Measurements from ENCODE around the gene RBM3. TPM values are rescaled to one million over a fixed set of nuclear protein-coding genes. Genes with fewer than 3 reads are reported as not detected.

Gene RBM3
- total RNA-seq, 1 donor from 2014 or later = 264 TPM

DNA sequence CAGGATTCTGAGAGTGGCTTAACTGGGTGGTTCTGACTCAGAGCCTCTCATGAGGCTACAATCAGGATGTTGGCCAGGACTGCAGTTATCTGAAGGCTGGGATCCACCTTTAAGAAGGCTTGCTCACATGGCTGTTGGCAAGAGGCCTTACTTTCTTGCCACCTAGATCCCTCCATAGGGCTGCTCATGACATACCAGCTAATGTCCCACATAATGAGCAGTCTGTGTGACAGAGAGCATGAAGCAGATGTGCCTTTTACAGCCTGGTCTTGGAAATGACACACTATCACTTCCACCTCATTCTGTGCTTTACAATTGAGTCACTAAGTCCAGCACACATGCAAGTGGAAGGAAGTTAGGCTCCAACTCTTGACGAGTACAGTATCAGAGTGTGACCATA lies 4.3 kb upstream of the RBM3 start:
- H3K36me3 Mint-ChIP-seq (ENCODE audit: low read depth, unreplicated experiment) = peaks cover 4% of the 10 kb centered on the region
- FAIRE-seq = no peak
- Histone ChIP-seq H3K4me2 (ENCODE audit: low read length) (no peak overlapping the region), H3K79me2 (ENCODE audit: insufficient read depth, low read length) (peaks cover 6% of the 10 kb centered on the region), H3K27ac (ENCODE audit: low read depth, low read length) (peak overlapping the region; percentile 1), H4K20me1 (ENCODE audit: insufficient read depth, low read length) (no peaks in the 10 kb centered on the region), H3K9me3 (ENCODE audit: insufficient read depth, low read depth, low read length) (no peaks in the 10 kb centered on the region), H3K4me3 (ENCODE audit: insufficient read depth, low read depth, low read length) (no peak overlapping the region), H3K36me3 (ENCODE audit: insufficient read depth, low read length) (peaks cover under 1% of the 10 kb centered on the region), H3K4me1 (ENCODE audit: insufficient read depth, low read length) (peaks cover 9% of the 10 kb centered on the region), H2AFZ (ENCODE audit: low read depth, low read length) (no peak overlapping the region), H3K9ac (ENCODE audit: low read length) (no peak overlapping the region), H3K27me3 (ENCODE audit: insufficient read depth, low read length) (no peaks in the 10 kb centered on the region)
- DNase-seq (ENCODE audit: low read depth) = peak; percentile 21
- no peak for TF ChIP-seq EZH2 (IDR thresholded peaks at IDR 0.05; ENCODE audit: insufficient read depth, low read length)
- TF ChIP-seq, protein P1, sequence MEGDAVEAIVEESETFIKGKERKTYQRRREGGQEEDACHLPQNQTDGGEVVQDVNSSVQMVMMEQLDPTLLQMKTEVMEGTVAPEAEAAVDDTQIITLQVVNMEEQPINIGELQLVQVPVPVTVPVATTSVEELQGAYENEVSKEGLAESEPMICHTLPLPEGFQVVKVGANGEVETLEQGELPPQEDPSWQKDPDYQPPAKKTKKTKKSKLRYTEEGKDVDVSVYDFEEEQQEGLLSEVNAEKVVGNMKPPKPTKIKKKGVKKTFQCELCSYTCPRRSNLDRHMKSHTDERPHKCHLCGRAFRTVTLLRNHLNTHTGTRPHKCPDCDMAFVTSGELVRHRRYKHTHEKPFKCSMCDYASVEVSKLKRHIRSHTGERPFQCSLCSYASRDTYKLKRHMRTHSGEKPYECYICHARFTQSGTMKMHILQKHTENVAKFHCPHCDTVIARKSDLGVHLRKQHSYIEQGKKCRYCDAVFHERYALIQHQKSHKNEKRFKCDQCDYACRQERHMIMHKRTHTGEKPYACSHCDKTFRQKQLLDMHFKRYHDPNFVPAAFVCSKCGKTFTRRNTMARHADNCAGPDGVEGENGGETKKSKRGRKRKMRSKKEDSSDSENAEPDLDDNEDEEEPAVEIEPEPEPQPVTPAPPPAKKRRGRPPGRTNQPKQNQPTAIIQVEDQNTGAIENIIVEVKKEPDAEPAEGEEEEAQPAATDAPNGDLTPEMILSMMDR (IDR thresholded peaks at IDR 0.05; ENCODE audit: insufficient read depth, low read depth, low read length) = no peak
- H3K4me3 Mint-ChIP-seq (ENCODE audit: unreplicated experiment) = no peak overlapping the region
- no peak overlapping the region for H3K27ac Mint-ChIP-seq (ENCODE audit: unreplicated experiment)
- H3K4me1 Mint-ChIP-seq (ENCODE audit: low read depth, unreplicated experiment) = no peaks in the 10 kb centered on the region
- H3K27me3 Mint-ChIP-seq (ENCODE audit: low read depth, unreplicated experiment) = no peaks in the 10 kb centered on the region
- no peaks in the 10 kb centered on the region for H3K9me3 Mint-ChIP-seq (ENCODE audit: unreplicated experiment)

DNA sequence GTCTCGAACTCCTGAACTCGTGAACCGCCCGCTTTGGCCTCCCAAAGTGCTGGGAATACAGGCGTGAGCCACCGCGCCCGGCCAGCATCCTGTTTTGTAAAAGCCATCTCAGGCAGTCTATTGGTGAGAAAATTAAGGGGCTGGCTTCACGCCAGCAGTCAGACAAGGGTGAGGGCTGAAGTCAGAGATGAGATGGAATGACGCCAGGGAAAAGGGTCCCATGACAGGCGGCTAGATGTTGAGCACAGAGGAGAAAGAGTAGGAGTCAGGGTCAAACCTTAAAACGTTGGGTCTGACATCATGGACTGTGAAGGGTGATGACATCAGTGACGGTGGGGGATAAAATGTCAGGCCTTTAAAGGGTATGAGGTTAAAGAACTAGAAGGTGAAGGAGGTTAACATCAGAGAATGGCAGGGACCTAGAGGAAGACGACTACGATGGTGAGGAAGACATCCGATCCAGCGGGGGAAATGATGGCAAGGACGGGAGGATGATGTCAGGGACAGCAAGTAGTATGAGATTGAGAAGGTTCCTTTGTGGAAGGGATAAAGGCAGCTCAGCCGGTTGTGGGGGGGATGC lies 504 bp upstream of the RBM3 start:
- no peaks in the 10 kb centered on the region for H3K9me3 ChIP-seq (ENCODE audit: insufficient read depth, low read depth, low read length)
- H3K79me2 ChIP-seq (ENCODE audit: insufficient read depth, low read length) = peaks cover 34% of the 10 kb centered on the region
- peak overlapping the region; percentile 100 for H3K4me2 ChIP-seq (ENCODE audit: low read length)
- H3K27me3 ChIP-seq (ENCODE audit: insufficient read depth, low read length) = no peaks in the 10 kb centered on the region
- peak overlapping the region; percentile 100 for H3K27ac Mint-ChIP-seq (ENCODE audit: unreplicated experiment)
- peak overlapping the region; percentile 98 for H3K4me3 ChIP-seq (ENCODE audit: insufficient read depth, low read depth, low read length)
- peak overlapping the region; percentile 99 for H3K27ac ChIP-seq (ENCODE audit: low read depth, low read length)
- H3K4me1 Mint-ChIP-seq (ENCODE audit: low read depth, unreplicated experiment) = peaks cover 3% of the 10 kb centered on the region
- TF ChIP-seq, protein P1 (IDR thresholded peaks at IDR 0.05; ENCODE audit: insufficient read depth, low read depth, low read length) = no peak
- no peak for TF ChIP-seq EZH2 (IDR thresholded peaks at IDR 0.05; ENCODE audit: insufficient read depth, low read length)
- no peaks in the 10 kb centered on the region for H3K9me3 Mint-ChIP-seq (ENCODE audit: unreplicated experiment)
- H3K27me3 Mint-ChIP-seq (ENCODE audit: low read depth, unreplicated experiment) = no peaks in the 10 kb centered on the region
- H3K9ac ChIP-seq (ENCODE audit: low read length) = peak overlapping the region; percentile 100
- H3K4me3 Mint-ChIP-seq (ENCODE audit: unreplicated experiment) = peak overlapping the region; percentile 94
- H2AFZ ChIP-seq (ENCODE audit: low read depth, low read length) = peak overlapping the region; percentile 64
- FAIRE-seq (no peak), DNase-seq (ENCODE audit: low read depth) (no peak)
- peaks cover 26% of the 10 kb centered on the region for H4K20me1 ChIP-seq (ENCODE audit: insufficient read depth, low read length)
- H3K36me3 Mint-ChIP-seq (ENCODE audit: low read depth, unreplicated experiment) = peaks cover 10% of the 10 kb centered on the region
- H3K36me3 ChIP-seq (ENCODE audit: insufficient read depth, low read length) = peaks cover 22% of the 10 kb centered on the region
- H3K4me1 ChIP-seq (ENCODE audit: insufficient read depth, low read length) = peaks cover 26% of the 10 kb centered on the region

DNA sequence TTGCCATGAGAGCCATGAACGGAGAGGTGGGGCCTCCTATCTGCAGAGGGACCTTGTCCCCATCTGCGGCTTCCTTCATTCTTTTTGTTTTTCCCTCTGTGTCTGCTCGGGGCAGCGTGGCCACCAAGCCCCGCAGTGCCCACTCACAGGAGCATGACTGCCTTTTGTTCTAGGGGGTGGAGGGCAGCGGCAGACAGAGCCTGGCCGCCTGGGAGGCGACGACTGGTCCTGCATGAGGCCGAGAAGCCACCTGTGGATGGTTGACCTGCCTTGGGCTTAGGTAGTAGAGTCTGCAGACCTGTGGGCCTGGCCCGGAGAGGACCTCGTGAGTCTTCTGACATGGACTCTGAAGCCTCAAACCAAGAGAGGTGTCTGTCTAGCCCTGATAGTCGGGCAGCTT lies 1.4 kb downstream of the RBM3 start:
- Histone ChIP-seq H3K4me1 (ENCODE audit: insufficient read depth, low read length) (peaks cover 22% of the 10 kb centered on the region), H3K4me2 (ENCODE audit: low read length) (peak overlapping the region; percentile 100), H3K79me2 (ENCODE audit: insufficient read depth, low read length) (peaks cover 34% of the 10 kb centered on the region), H2AFZ (ENCODE audit: low read depth, low read length) (no peak overlapping the region), H3K27me3 (ENCODE audit: insufficient read depth, low read length) (no peaks in the 10 kb centered on the region), H3K9me3 (ENCODE audit: insufficient read depth, low read depth, low read length) (no peaks in the 10 kb centered on the region), H3K36me3 (ENCODE audit: insufficient read depth, low read length) (peaks cover 22% of the 10 kb centered on the region), H4K20me1 (ENCODE audit: insufficient read depth, low read length) (peaks cover 39% of the 10 kb centered on the region), H3K9ac (ENCODE audit: low read length) (peak overlapping the region; percentile 100), H3K4me3 (ENCODE audit: insufficient read depth, low read depth, low read length) (peak overlapping the region; percentile 98), H3K27ac (ENCODE audit: low read depth, low read length) (peak overlapping the region; percentile 99)
- DNase-seq (ENCODE audit: low read depth) (no peak), FAIRE-seq (no peak)
- H3K27me3 Mint-ChIP-seq (ENCODE audit: low read depth, unreplicated experiment) = no peaks in the 10 kb centered on the region
- no peaks in the 10 kb centered on the region for H3K9me3 Mint-ChIP-seq (ENCODE audit: unreplicated experiment)
- TF ChIP-seq EZH2 (IDR thresholded peaks at IDR 0.05; ENCODE audit: insufficient read depth, low read length) = no peak
- TF ChIP-seq, protein P1 (IDR thresholded peaks at IDR 0.05; ENCODE audit: insufficient read depth, low read depth, low read length) = no peak
- peak overlapping the region; percentile 94 for H3K4me3 Mint-ChIP-seq (ENCODE audit: unreplicated experiment)
- H3K27ac Mint-ChIP-seq (ENCODE audit: unreplicated experiment) = peak overlapping the region; percentile 100
- peaks cover 10% of the 10 kb centered on the region for H3K36me3 Mint-ChIP-seq (ENCODE audit: low read depth, unreplicated experiment)
- peaks cover 10% of the 10 kb centered on the region for H3K4me1 Mint-ChIP-seq (ENCODE audit: low read depth, unreplicated experiment)
